ENCODE results near the gene PTPMT1. TPM values are rescaled to one million over a fixed set of nuclear protein-coding genes. Genes with fewer than 3 reads are reported as not detected.

The PTPMT1 gene
- polyA plus RNA-seq, 6 donors from 2014 or later: 69.3 to 133 (median 81.2) TPM

DNA sequence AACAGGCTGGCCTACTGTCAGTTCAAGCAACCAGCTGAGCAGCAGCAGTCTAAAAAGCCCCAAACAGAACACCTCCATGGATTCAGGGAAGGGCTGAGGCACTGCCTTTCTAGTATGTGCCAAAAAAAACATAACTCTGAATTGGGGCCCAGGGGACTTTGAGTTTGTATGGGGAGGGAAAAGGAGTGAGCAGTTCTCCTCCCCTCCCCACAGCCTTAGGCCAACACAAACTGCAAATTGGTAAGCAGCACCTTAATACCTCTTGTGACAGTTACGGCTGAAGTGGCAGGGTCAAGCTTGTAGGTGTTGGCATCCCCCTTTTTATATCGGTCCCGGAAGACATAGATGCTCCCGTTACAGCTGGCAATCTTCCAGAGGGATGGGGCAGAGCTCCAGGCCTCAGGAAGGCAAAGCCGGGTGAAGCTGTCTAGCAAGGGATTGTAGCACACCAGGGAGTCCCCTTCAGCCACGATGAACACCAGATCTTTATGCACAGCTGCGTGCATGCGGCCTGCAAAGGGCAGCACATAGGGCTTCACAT is 7.4 kb downstream of the PTPMT1 start:
- Mint-ChIP-seq H3K9me3 (no peaks in the 10 kb centered on the region), H3K4me1 (peaks cover 10 to 29% (median 21%) of the 10 kb centered on the region in 3 donors), H3K36me3 (peaks cover 0 to 6% of the 10 kb centered on the region in 2 donors), H3K4me3 (peak overlapping the region in 1 of 8 donors; percentile 30), H3K27ac (no peak overlapping the region), H3K27me3 (no peaks in the 10 kb centered on the region)
- DNase-seq (no peak), ATAC-seq (ENCODE audit: low read depth in 2 of 2) (no peak)

- Mint-ChIP-seq H3K4me1 (peaks cover 11 to 33% (median 21%) of the 10 kb centered on the region in 3 donors), H3K36me3 (peaks cover 0 to 6% of the 10 kb centered on the region in 2 donors), H3K4me3 (peak overlapping the region in 1 of 8 donors; percentile 30), H3K9me3 (no peaks in the 10 kb centered on the region), H3K27me3 (no peaks in the 10 kb centered on the region), H3K27ac (no peak overlapping the region)
- no peak for ATAC-seq (ENCODE audit: low read depth in 2 of 2)
- no peak for DNase-seq
Measured at GRCh38 chr11:47573321-47573720, 7.9 kb downstream of the PTPMT1 start.

- peaks cover 23 to 53% (median 23%) of the 10 kb centered on the region in 3 donors for H3K4me1 Mint-ChIP-seq
Measured at GRCh38 chr11:47577460-47578041, 12.2 kb downstream of the PTPMT1 start.

GRCh38 chr11:47578524-47579494 is 13.4 kb downstream of the PTPMT1 start, which contains the start of the genes KBTBD4 and NDUFS3:
KBTBD4 (minus strand) TSS chr11:47578970; CDS start chr11:47578951, 19 bp downstream.
NDUFS3 (plus strand) TSS chr11:47579074; CDS start chr11:47579092, 18 bp downstream.
- Mint-ChIP-seq H3K9me3 (no peaks in the 10 kb centered on the region), H3K4me3 (peak within 1 kb of the TSS; percentile 92 to 100 (median 100)), H3K27ac (peak within 1 kb of the TSS; percentile 94 to 100 (median 98)), H3K36me3 (peaks cover 9 to 13% of the 10 kb centered on the region in 2 donors), H3K27me3 (no peaks in the 10 kb centered on the region), H3K4me1 (peaks cover 14 to 44% (median 21%) of the 10 kb centered on the region in 3 donors)
- ATAC-seq (ENCODE audit: low read depth in 2 of 2) (peak; percentile 94 to 96), DNase-seq (peak; percentile 83)

More at GRCh38 chr11:47577460-47578041, 12.2 kb downstream of the PTPMT1 start:
- no peak for ATAC-seq (ENCODE audit: low read depth in 2 of 2)
- H3K27ac Mint-ChIP-seq: peak overlapping the region in 5 of 6 donors; percentile 32 to 94 (median 59)
- H3K4me3 Mint-ChIP-seq: peak overlapping the region; percentile 92 to 100 (median 100)
- no peak for DNase-seq
- peaks cover 7 to 10% of the 10 kb centered on the region in 2 donors for H3K36me3 Mint-ChIP-seq
- H3K9me3 Mint-ChIP-seq: no peaks in the 10 kb centered on the region
- no peaks in the 10 kb centered on the region for H3K27me3 Mint-ChIP-seq

- no peak for DNase-seq
- ATAC-seq (ENCODE audit: low read depth in 2 of 2): no peak
- Mint-ChIP-seq H3K9me3 (no peaks in the 10 kb centered on the region), H3K27ac (no peak overlapping the region), H3K36me3 (peaks cover 14 to 18% of the 10 kb centered on the region in 2 donors), H3K4me1 (peaks cover 9 to 21% (median 16%) of the 10 kb centered on the region in 3 donors), H3K4me3 (peak overlapping the region in 2 of 8 donors; percentile 20 to 26), H3K27me3 (no peaks in the 10 kb centered on the region)
Measured at GRCh38 chr11:47583844-47584243, 18.4 kb downstream of the PTPMT1 start.

DNA sequence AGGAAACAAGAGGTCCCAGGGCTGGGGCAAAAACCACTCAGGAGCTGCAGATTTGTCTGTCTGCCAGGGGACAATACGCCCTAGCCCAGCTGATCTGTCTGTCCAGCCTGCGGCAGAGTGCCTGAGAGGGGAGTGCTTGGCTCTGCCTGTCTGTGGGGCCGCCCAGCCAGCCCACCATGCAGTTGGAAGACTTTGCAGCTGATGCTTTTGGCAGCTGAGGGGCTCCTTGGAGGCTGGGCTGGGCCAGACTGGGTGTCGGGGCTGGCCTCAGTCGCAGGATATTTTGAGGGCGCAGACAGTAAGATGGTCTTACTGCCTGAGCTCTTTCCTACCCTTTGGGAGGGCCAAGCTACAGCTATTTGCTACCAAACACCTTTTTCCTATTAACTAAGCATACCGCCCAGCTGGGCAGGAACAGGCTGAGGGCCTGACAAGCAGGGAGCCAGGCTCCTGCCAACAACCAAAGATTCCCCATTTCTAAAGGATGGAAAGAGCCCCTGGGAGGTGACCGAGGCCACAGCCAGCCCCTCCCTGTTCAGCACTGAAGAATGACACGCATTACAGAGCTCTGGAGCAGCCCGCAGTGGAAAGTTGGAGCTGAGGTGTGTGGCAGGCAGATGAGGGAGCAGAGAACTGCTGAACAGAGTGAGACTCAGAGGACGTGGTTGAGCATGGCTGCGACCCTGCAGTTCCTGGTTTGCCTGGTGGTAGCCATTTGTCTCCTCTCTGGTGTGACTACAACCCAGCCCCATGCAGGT is 20.9 kb downstream of the PTPMT1 start, which contains the start of gene FAM180B:
FAM180B (plus strand) TSS at position 581 of the 758 bp plus-strand sequence; CDS start at position 672, 91 bp downstream.
- no peak for ATAC-seq (ENCODE audit: low read depth in 2 of 2)
- H3K4me3 Mint-ChIP-seq: no peak within 1 kb of the TSS
- DNase-seq: no peak
- H3K27ac Mint-ChIP-seq: peak within 1 kb of the TSS in 2 of 6 donors; percentile 60 to 74
- H3K27me3 Mint-ChIP-seq: no peaks in the 10 kb centered on the region
- peaks cover 0 to 12% (median 0%) of the 10 kb centered on the region in 3 donors for H3K4me1 Mint-ChIP-seq
- H3K36me3 Mint-ChIP-seq: peaks cover 12 to 15% of the 10 kb centered on the region in 2 donors
- peaks cover 0 to 2% (median 0%) of the 10 kb centered on the region in 7 donors for H3K9me3 Mint-ChIP-seq

GRCh38 chr11:47587039-47587716 is 21.8 kb downstream of the PTPMT1 start:
- Mint-ChIP-seq H3K27me3 (peaks cover 0 to 5% (median 0%) of the 10 kb centered on the region in 3 donors), H3K36me3 (peaks cover 12 to 15% of the 10 kb centered on the region in 2 donors), H3K27ac (peak overlapping the region in 2 of 6 donors; percentile 57 to 60), H3K4me1 (peaks cover 0 to 8% (median 5%) of the 10 kb centered on the region in 3 donors), H3K9me3 (peaks cover 0 to 2% (median 0%) of the 10 kb centered on the region in 7 donors), H3K4me3 (no peak overlapping the region)
- ATAC-seq (ENCODE audit: low read depth in 2 of 2): no peak
- DNase-seq: no peak

DNA sequence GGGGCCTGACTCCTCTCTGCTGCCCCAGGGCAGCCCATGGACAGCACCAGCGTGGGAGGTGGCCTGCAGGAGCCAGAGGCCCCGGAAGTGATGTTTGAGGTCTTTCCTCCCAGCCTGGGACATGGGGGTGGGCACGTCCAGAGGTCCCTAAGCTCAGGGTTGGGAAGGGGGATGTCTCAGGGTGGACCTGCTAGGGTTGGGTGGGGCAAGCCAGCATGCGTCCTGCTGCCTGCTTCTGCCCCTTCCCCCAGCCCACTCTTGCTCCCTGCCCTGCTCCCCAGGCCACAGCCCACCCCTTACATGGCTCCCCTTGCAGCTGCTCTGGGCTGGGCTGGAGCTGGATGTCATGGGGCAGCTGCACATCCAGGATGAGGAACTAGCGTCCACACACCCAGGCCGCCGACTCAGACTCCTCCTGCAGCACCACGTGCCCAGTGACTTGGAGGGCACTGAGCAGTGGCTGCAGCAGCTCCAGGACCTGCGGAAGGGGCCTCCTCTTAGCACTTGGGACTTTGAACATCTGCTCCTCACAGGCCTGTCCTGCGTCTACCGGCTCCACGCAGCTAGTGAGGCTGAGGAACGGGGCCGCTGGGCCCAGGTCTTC is 22.4 kb downstream of the PTPMT1 start:
- H3K9me3 Mint-ChIP-seq: peaks cover 0 to 2% (median 0%) of the 10 kb centered on the region in 7 donors
- peaks cover 0 to 11% (median 6%) of the 10 kb centered on the region in 3 donors for H3K27me3 Mint-ChIP-seq
- ATAC-seq (ENCODE audit: low read depth in 2 of 2) (no peak), DNase-seq (no peak)
- H3K27ac Mint-ChIP-seq: no peak overlapping the region
- H3K4me3 Mint-ChIP-seq: no peak overlapping the region
- H3K36me3 Mint-ChIP-seq: peaks cover 12 to 15% of the 10 kb centered on the region in 2 donors
- peaks cover 0 to 8% (median 5%) of the 10 kb centered on the region in 3 donors for H3K4me1 Mint-ChIP-seq

GRCh38 chr11:47589118-47589517 is 23.7 kb downstream of the PTPMT1 start:
- ATAC-seq (ENCODE audit: low read depth in 2 of 2) (no peak), DNase-seq (no peak)
- Mint-ChIP-seq H3K4me1 (peaks cover 8 to 19% (median 15%) of the 10 kb centered on the region in 3 donors), H3K36me3 (peaks cover 5 to 6% of the 10 kb centered on the region in 2 donors), H3K4me3 (no peak overlapping the region), H3K9me3 (peaks cover 0 to 2% (median 0%) of the 10 kb centered on the region in 7 donors), H3K27me3 (peaks cover 11 to 19% (median 13%) of the 10 kb centered on the region in 3 donors), H3K27ac (peak overlapping the region in 1 of 6 donors; percentile 24)

DNA sequence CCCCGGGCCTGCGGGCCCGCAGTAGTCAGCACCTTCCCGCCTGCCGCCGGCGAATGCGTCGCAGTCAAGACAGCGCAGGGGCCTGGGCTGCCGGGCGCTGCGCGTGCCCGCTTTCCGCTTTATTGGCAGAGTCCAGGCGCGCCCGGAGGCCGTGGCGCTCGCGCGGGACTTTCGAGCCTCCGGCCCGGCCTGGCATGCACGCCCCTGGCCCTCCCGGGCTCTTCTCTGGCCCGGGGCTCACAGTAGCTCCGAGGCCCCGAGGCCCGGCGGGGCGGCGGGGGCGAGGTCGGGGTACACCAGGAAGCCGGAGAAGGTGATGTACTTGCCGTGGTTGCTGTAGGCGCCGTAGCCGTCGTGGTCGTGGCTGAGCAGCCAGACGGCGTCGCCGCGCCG is 24.2 kb downstream of the PTPMT1 start:
- H3K27me3 Mint-ChIP-seq: peaks cover 13 to 24% (median 16%) of the 10 kb centered on the region in 3 donors
- peaks cover 0 to 2% (median 0%) of the 10 kb centered on the region in 7 donors for H3K9me3 Mint-ChIP-seq
- H3K27ac Mint-ChIP-seq: no peak overlapping the region
- peaks cover 11 to 19% (median 19%) of the 10 kb centered on the region in 3 donors for H3K4me1 Mint-ChIP-seq
- peaks cover under 1 to 2% of the 10 kb centered on the region in 2 donors for H3K36me3 Mint-ChIP-seq
- H3K4me3 Mint-ChIP-seq: no peak overlapping the region
- DNase-seq (no peak), ATAC-seq (ENCODE audit: low read depth in 2 of 2) (no peak)

GRCh38 chr11:47589977-47590861 is 24.8 kb downstream of the PTPMT1 start:
- Mint-ChIP-seq H3K27me3 (peaks cover 14 to 30% (median 22%) of the 10 kb centered on the region in 3 donors), H3K9me3 (peaks cover 0 to 2% (median 0%) of the 10 kb centered on the region in 7 donors), H3K27ac (no peak overlapping the region), H3K36me3 (no peaks in the 10 kb centered on the region), H3K4me3 (no peak overlapping the region), H3K4me1 (peaks cover 12 to 21% (median 19%) of the 10 kb centered on the region in 3 donors)
- ATAC-seq (ENCODE audit: low read depth in 2 of 2) (no peak), DNase-seq (no peak)

Measured in naive B cell (primary cell).